HG03575 (cell line): Measurements from ENCODE around the gene PCCB.
"Not testable (repeated sequence)": the region's sequence is repeated elsewhere in the genome, so short reads cannot be mapped to it uniquely, and the experiment has no call there.

Experiments
- ATAC-seq: cut with Tn5 transposase; IDR thresholded peaks from one replicate; pipeline ENCODE4 v1.9.1; 2021; ENCODE audit not compliant: unreplicated experiment, insufficient number of reproducible peaks, low FRiP score; ENCODE audit errors: extremely low read depth

Gene PCCB

GRCh38 chr3:136296960-136297359 is 46.8 kb downstream of the PCCB start:
- no peak for ATAC-seq

GRCh38 chr3:136297826-136298225 is 47.7 kb downstream of the PCCB start:
- ATAC-seq, result no peak

GRCh38 chr3:136300444-136300843 is 50.3 kb downstream of the PCCB start:
- ATAC-seq, result no peak

GRCh38 chr3:136305879-136306278 is 55.7 kb downstream of the PCCB start:
- no peak for ATAC-seq

GRCh38 chr3:136311261-136311660 is 61.1 kb downstream of the PCCB start:
- ATAC-seq, result no peak

GRCh38 chr3:136311968-136312367 is 61.8 kb downstream of the PCCB start:
- ATAC-seq, result no peak

GRCh38 chr3:136326316-136326715 is 76.2 kb downstream of the PCCB start:
- ATAC-seq, result no peak

- ATAC-seq, result no peak
Measured at GRCh38 chr3:136327671-136328070, 77.5 kb downstream of the PCCB start.

- ATAC-seq, result no peak
Measured at GRCh38 chr3:136329593-136329992, 79.5 kb downstream of the PCCB start.

- ATAC-seq, result no peak
Measured at GRCh38 chr3:136330900-136331299, 80.8 kb downstream of the PCCB start.

- ATAC-seq, result no peak
Measured at GRCh38 chr3:136332302-136332701, 82.2 kb downstream of the PCCB start.

- no peak for ATAC-seq
Measured at GRCh38 chr3:136332776-136333175, 82.6 kb downstream of the PCCB start.

GRCh38 chr3:136334209-136334608 is 84.1 kb downstream of the PCCB start:
- ATAC-seq, result no peak

- ATAC-seq, result not testable (repeated sequence)
Measured at GRCh38 chr3:136334726-136335125, 84.6 kb downstream of the PCCB start.

- ATAC-seq, result no peak
Measured at GRCh38 chr3:136336329-136337100, 86.4 kb downstream of the PCCB start.

- no peak for ATAC-seq
Measured at GRCh38 chr3:136343446-136343845, 93.3 kb downstream of the PCCB start.

- no peak for ATAC-seq
Measured at GRCh38 chr3:136343873-136344555, 93.9 kb downstream of the PCCB start.

GRCh38 chr3:136346486-136346885 is 96.3 kb downstream of the PCCB start:
- no peak for ATAC-seq

GRCh38 chr3:136350132-136350531 is 100.0 kb downstream of the PCCB start:
- ATAC-seq, result no peak

GRCh38 chr3:136350557-136350956 is 100.4 kb downstream of the PCCB start:
- no peak for ATAC-seq
